Inflammatory macrophage treated with lipopolysaccharide for 4 hours (primary cell): Measurements from ENCODE around the gene TMEM108.

ENCODE experiments used
- DNase-seq: peaks from one replicate; pipeline ENCODE4 v3.0.0-alpha.2; 2020

TMEM108 gene

DNA sequence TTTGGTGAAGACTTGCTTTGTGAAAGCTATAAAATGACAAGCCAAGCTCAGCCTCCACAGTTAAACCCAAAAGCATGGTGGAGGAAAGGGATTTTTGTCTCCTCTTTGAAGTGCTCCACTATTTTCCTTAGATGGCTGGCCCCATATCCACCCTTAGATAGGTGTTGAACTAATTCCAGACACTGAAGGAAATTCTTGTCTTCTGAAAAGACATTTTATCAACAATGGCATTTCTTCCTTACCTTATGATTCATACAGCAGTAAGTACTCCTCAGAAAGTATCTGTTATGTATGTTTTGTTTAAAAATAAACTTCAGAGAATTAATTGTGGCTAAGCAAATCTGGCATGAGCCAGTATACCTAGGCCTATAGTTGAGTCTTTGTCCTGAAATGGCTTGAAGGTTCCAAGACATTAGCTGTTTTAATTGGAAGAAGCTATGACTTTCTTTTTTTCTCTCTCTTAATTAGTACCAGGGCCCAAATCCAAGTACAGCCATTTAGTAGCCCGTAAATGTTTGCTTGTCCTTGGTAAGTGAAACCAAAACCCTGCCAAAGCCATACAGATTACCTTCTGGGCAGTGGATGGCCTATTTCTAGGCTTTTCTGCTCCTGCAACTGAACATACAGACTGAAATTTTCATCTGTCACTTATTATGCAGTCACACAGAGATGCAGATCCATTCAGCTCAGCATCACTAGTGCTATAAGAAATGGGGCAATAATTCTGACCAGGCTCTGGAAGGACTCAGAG is 356.5 kb downstream of the TMEM108 start:
- no peak for DNase-seq

DNA sequence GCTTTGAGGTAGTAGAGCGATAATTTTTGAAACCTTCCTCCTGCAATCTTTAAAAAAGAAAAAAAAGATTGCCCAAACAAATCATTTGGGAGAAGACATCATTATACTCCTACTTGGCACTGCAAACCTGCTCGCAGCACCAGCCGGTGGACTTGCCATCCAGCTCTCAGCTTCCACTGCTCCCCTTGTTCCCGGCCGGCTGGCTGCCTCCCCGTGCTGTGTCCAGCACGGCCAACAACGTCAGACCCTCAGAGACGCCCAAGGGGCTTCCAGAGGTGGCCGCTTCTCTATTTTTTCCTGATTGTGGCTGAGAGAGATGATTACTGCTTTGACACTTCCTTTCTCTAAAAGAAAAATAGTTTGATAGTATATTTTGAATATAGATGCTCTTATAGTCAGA is 358.7 kb downstream of the TMEM108 start:
- no peak for DNase-seq

GRCh38 chr3:133400006-133400515 is 361.9 kb downstream of the TMEM108 start, which contains the start of gene BFSP2:
TSS of gene BFSP2 (plus strand) at chr3:133400056. CDS start at chr3:133400084, 28 bp downstream.
- no peak for DNase-seq

GRCh38 chr3:133401374-133402135 is 363.4 kb downstream of the TMEM108 start:
- DNase-seq, result no peak

GRCh38 chr3:133404920-133405319 is 366.7 kb downstream of the TMEM108 start:
- no peak for DNase-seq

GRCh38 chr3:133408366-133408765 is 370.2 kb downstream of the TMEM108 start:
- DNase-seq, result no peak

GRCh38 chr3:133408961-133409360 is 370.8 kb downstream of the TMEM108 start:
- no peak for DNase-seq

- DNase-seq, result no peak
These were observed 372.2 kb downstream of the TMEM108 start for GRCh38 chr3:133410191-133410892.

DNA sequence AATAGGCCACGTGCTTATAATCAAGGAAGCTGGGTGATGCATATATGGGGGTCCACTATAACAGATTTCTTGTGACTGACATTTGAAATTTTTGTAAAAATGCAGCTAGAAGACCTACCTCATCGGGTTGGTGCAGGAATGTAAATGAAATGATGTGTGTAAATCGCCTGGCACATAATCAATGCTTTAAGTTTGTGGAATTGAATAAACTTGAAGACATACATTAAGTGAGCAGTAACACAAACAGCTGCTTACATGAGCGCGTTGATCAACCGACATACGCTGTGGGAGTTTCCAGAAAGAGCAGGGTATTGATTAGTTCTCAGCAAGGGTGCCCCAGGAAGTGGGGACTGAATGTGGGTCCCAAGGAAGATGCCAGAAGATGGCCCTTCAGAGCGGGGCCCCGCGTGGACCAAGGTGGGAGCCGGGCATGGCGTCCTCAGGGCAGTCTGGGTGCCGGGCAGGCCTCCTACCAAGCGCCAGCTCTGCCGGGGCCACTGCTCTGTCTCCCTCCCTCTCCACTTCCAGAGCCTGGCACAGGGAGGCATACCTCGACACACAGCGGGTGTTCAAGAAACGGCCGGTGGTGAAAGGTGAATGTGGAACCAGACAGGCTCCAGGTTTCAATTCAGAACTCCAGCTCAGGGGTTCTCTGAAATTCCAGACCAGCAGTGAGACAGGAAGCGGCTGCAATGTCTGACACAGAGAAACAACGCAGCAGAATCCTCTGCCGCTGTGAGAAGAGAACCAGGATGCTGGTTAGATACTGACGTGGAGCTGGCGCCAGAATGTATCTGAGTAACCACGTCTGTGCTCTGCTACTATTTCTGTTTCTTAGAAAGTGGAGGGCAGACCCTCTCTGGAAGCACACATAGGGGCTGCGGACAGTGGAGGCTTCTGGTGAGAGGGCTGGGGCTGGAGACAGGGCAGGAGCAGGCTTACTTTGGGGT is 374.3 kb downstream of the TMEM108 start:
- no peak for DNase-seq

DNA sequence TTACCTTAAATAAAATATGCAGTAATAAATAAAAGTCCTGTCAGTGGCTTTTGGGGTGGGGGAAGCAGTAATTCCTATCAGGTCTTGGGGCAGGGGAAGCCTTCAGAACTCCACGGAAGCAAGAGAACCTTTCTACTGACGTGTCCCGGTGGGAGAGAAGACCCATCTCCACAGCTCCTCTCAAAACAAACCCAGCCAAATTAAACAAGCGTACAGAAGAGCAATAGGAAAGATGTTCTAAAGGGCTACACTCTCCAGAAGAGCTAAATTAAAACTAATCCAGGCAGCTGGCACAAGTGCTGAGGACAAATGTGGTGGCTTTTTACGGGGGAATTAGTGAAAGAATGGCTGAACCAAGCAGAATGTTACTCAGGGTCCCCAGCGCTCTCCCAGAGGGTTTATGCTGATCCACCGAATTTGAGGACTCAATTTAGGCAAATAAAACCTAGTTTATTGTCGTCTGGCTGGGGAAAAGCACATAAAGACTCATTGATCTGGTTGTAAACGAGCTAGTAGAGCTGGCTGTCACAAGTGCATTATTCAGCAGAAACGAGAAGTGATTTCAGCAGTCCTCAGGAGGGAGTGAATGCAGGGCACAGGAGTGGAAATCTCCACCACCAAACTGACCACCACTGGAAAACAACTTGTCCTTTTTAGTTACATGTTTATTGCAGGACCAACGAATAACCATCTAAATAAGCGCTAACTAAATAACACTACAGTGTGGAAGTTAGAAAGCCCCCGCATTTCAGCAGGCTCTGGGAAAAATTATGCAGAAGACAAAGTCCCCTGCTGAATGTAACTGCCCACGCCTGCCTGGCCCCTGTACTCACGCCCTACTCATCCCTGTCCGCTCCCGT is 375.2 kb downstream of the TMEM108 start:
- peak; percentile 43 for DNase-seq

GRCh38 chr3:133414021-133414392 is 375.8 kb downstream of the TMEM108 start:
- DNase-seq, result no peak

GRCh38 chr3:133418361-133418760 is 380.2 kb downstream of the TMEM108 start:
- DNase-seq, result no peak

GRCh38 chr3:133419151-133419909 is 381.1 kb downstream of the TMEM108 start:
- no peak for DNase-seq

DNA sequence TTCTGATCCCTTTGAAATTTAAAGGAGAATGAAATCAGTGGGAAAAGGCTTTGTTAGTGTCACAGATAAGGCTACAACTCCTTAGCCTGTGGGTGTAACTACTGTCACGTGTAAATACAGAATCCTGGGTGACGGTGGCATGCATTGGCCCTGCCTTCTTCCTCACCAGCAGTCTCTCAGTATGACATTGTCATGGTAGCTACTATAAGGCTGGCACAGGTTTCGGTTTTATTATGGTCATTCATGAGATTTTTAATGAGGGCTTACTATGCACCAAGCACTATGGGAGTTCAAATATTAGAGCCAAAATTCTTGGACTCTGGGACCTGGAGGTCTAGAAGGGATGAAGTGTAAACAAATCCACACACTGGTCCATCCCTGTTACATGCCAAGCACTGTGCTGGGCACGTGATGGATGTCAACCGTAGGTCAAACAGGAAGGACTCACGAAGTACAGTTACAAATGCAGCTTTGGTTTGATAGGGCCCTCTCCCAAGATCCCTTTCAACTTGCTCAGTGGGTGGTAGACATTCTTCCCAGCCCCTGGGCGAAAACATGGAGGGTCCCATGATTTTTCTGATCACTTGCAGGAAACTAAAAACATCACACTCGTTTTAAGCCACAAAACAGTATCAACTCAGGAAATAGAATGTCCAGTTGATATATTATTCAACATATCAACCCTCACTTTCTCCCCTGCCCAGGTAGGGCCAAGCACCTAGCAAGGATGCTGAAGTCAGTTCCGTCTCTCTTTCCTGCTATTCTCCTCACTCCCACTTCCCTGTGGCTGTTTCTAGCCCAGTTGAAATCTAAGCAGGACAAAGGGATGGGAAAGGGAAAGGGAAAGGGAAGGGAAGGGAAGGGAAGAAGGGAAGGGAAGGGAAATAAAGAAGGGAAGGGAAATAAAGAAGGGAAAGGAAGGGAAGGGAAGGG is 387.0 kb downstream of the TMEM108 start:
- no peak for DNase-seq

- no peak for DNase-seq
These were observed 387.7 kb downstream of the TMEM108 start for GRCh38 chr3:133425898-133426297.

- DNase-seq, result peak; percentile 96
These were observed 388.5 kb downstream of the TMEM108 start for GRCh38 chr3:133426721-133427120.

- no peak for DNase-seq
These were observed 390.4 kb downstream of the TMEM108 start for GRCh38 chr3:133428552-133428951.

DNA sequence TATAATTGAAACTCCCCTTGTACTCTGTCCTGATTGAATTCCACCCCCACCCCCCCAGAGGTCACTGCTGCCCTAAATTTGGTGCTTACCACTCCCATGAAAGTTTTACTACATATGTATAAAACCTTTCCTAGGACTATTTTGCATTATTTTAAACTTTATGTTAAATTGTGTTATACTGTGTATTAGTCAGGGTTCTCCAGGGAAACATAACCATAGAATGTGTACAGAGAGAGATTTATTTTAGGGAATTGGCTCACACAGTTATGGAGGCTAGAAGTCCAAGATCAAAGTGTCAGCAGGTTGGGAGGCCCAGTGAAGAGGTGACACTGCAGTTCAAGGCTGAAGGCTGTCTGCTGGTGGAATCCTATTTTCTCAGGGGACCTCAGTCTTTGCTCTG is 390.9 kb downstream of the TMEM108 start:
- no peak for DNase-seq

DNA sequence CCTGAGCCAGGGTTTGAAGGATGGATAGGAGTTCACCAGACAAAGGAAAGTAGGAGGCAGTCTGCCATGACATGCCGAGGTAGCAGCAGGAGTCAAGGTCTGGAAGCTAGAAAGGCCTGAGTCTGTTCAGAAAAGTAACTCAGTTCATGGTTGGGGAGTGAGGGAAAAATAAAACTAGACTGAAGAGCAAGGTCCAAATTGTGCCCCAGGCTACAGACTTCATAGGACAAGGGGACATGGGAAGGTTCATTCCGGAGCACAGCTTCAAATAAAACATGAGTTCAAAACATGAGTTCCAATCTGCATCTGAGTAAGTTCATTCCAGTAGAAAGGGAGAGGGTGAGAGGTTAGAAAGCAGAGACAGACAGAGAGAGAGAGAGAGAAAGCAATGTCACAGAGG is 401.4 kb downstream of the TMEM108 start:
- DNase-seq, result no peak
